Transverse colon (tissue), 3 donors: ENCODE data around the gene VEPH1.

Experiments
- CTCF ChIP-seq, 5 experiments: fragments of 200-600 bp in 3 of 5; fragments of 450-650 bp in 2 of 5; sonication (generic) in 3 of 5; IDR thresholded peaks; 1 replicate in 2 of 5; 2 replicates in 3 of 5; pipeline ENCODE4 v1.5.1; 2016 to 2017; ENCODE audit warnings: antibody characterized with exemption in 5 of 5, inconsistent platforms in 3 of 5, mild to moderate bottlenecking in 2 of 5, moderate library complexity in 1 of 5
- EP300 ChIP-seq: sonication (generic); formaldehyde crosslinking; IDR thresholded peaks from one replicate; pipeline ENCODE4 v1.6.1; 2017; ENCODE audit warnings: antibody characterized with exemption, low read depth
- POLR2A ChIP-seq: fragments of 450-650 bp; IDR thresholded peaks from one replicate; pipeline ENCODE4 v1.6.1; 2016; ENCODE audit warnings: antibody characterized with exemption, mild to moderate bottlenecking, moderate library complexity

GRCh38 chr3:157274644-157275137 lies 228.5 kb downstream of the VEPH1 start:
- no peak for TF ChIP-seq CTCF (IDR thresholded peaks at IDR 0.05)
- no peak for TF ChIP-seq EP300
- TF ChIP-seq POLR2A: no peak
